Lung (tissue), 12 donors: Measurements from ENCODE around the gene AHCYL2. TPM values are rescaled to one million over a fixed set of nuclear protein-coding genes. Genes with fewer than 3 reads are reported as not detected.

Experiments
- ATAC-seq: fragments of 200-7000 bp; cut with Tn5 transposase; one replicate; pipeline ENCODE4 v1.9.1; 2020; ENCODE audit warnings: moderate number of reproducible peaks; ENCODE audit not compliant: insufficient read depth, low FRiP score
- DNase-seq, 3 donors: peaks; one replicate each; pipeline ENCODE4 v3.0.0-alpha.2; 2013 to 2017
- H3K27ac ChIP-seq, 2 donors: one replicate each; pipeline ENCODE4 v1.5.1; 2013; ENCODE audit warnings: mild to moderate bottlenecking in 2 of 2, moderate library complexity in 2 of 2, control low read depth in 1 of 2, inconsistent platforms in 1 of 2, low read depth in 1 of 2, low read length in 1 of 2
- H3K27me3 ChIP-seq, 3 donors: one replicate each; pipeline ENCODE4 v1.5.1; 2013; ENCODE audit warnings: low read length in 2 of 3; ENCODE audit not compliant: control insufficient read depth in 3 of 3, insufficient read depth in 3 of 3
- H3K36me3 ChIP-seq, 4 donors: one replicate each; pipeline ENCODE4 v1.5.1; 2013; ENCODE audit warnings: low read length in 4 of 4, mild to moderate bottlenecking in 1 of 4, moderate library complexity in 1 of 4; ENCODE audit not compliant: control insufficient read depth in 4 of 4, insufficient read depth in 4 of 4
- H3K4me1 ChIP-seq, 5 donors: one replicate each; pipeline ENCODE4 v1.5.1; 2013; ENCODE audit warnings: low read length in 5 of 5, mild to moderate bottlenecking in 2 of 5, moderate library complexity in 1 of 5; ENCODE audit not compliant: control insufficient read depth in 5 of 5, insufficient read depth in 5 of 5
- H3K4me3 ChIP-seq: one replicate; pipeline ENCODE4 v1.5.1; 2013; ENCODE audit warnings: mild to moderate bottlenecking, control low read depth, moderate library complexity
- H3K9ac ChIP-seq, 2 donors: one replicate each; pipeline ENCODE4 v1.5.1; 2013; ENCODE audit warnings: low read length in 2 of 2, control low read depth in 1 of 2; ENCODE audit not compliant: insufficient read depth in 1 of 2
- H3K9me3 ChIP-seq, 4 donors: one replicate each; pipeline ENCODE4 v1.5.1; 2013; ENCODE audit warnings: low read length in 3 of 4, mild to moderate bottlenecking in 1 of 4, moderate library complexity in 1 of 4; ENCODE audit not compliant: control insufficient read depth in 4 of 4, insufficient read depth in 3 of 4
- CTCF ChIP-seq: IDR thresholded peaks from 2 replicates; pipeline ENCODE4 v1.5.1; 2012; ENCODE audit warnings: mild to moderate bottlenecking; ENCODE audit errors: control extremely low read depth, extremely low read depth
- WGBS, 2 donors: extraction: QIAGEN DNeasy Blood & Tissue Kit; methylation state at CpG; one replicate each; pipeline ENCODE4 v1.1.7; 2013; 5-methylcytosine and 5-hydroxymethylcytosine counted together
- polyA plus RNA-seq, 2 donors: library from polyadenylated mRNA; stranded (reverse); fragments of 200-250 nt; gene quantifications; one replicate each; pipeline ENCODE4 v1.2.1, GENCODE V29; 2013
- total RNA-seq, 2 donors: library from RNA; depleted of rRNA in 1 of 2; stranded (reverse); fragments of >200 nt in 1 of 2; gene quantifications; one replicate each; pipeline ENCODE4 v1.2.1, GENCODE V29; 2014 to 2021
- donor health status: control.
- donor health status: control.
- donor health status: Bipolar disorder and iron deficiency.
- donor health status: healthy.
- donor health status: DM: yes; HTN: yes; CAD: no.

The AHCYL2 gene
- total and polyA plus RNA-seq, 4 donors, result 16.3 to 172 (median 93.8) TPM

DNA sequence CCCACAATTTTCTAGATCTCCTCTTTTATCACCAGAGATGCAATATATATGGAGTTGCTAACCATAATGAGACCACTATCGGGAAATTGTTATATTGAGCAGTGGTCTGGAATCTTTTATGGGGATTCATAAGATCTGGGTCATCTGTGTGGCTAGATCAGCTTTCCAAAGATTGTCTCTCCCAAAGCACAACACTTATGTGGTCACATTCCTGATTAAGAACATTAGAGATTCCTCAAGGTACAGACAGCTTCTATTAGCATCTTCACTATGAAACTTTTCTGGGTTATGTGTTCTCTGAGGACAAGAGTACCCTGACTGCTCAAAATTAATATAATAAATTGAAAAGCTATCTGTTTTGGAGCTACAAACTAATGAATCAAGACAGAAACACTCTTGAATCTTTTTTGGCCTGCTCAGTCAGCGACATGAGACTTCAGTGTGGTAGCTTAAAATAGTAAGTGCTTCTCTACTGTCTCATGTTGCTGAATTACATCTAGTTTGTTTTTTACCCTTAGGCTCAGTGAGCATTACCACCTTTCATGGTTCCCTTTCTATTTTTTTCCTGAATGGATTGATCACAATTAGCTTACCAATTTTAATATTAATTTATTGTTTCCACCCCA lies 166.8 kb downstream of the AHCYL2 start:
- DNase-seq, result no peak
- no peak overlapping the region for H3K9ac ChIP-seq

DNA sequence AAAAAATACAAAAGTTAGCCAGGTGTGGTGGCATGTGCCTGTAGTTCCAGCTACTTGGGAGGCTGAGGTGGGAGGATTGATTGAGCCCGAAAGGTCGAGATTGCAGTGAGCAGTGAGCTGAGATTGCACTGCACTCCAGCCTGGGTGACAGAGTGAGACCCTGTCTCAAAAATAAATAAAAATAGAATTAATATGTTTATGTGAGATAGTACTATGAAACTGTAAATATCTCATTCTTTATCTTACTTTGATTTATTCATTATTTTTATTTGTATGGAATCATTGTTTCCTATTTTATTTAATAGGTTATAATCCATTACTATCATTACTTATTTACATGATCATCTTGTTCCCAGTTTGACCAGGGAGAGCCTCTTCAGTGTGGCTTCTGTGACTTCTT lies 168.4 kb downstream of the AHCYL2 start:
- Histone ChIP-seq H3K9ac (no peak overlapping the region), H3K27ac (no peak overlapping the region), H3K4me3 (no peak overlapping the region), H3K4me1 (no peaks in the 10 kb centered on the region), H3K36me3 (peaks cover 0 to 10% (median 2%) of the 10 kb centered on the region in 4 donors), H3K9me3 (peaks cover 0 to 2% (median 0%) of the 10 kb centered on the region in 4 donors), H3K27me3 (no peaks in the 10 kb centered on the region)
- TF ChIP-seq CTCF, result no peak
- 96 to 98% methylated on average over 2 of the region's 2 CpGs for WGBS, 2 donors
- no peak for DNase-seq
- no peak for ATAC-seq

More for the DNA sequence above, 166.8 kb downstream of the AHCYL2 start:
- Histone ChIP-seq H3K4me3 (no peak overlapping the region), H3K9me3 (peaks cover 0 to 2% (median 0%) of the 10 kb centered on the region in 4 donors), H3K27ac (peak overlapping the region in 1 of 2 donors; percentile 74), H3K36me3 (peaks cover 0 to 8% (median 2%) of the 10 kb centered on the region in 4 donors), H3K4me1 (no peaks in the 10 kb centered on the region), H3K27me3 (no peaks in the 10 kb centered on the region)
- 96 to 98% methylated on average over 2 of the region's 2 CpGs for WGBS, 2 donors
- no peak for ATAC-seq
- TF ChIP-seq CTCF, result no peak

- H3K4me3 ChIP-seq, result no peak overlapping the region
- no peak for TF ChIP-seq CTCF
- peaks cover 0 to 10% (median 2%) of the 10 kb centered on the region in 4 donors for H3K36me3 ChIP-seq
- no peak overlapping the region for H3K27ac ChIP-seq
- no peaks in the 10 kb centered on the region for H3K27me3 ChIP-seq
- peaks cover 0 to 2% (median 0%) of the 10 kb centered on the region in 4 donors for H3K9me3 ChIP-seq
- H3K4me1 ChIP-seq, result no peaks in the 10 kb centered on the region
- DNase-seq (no peak), ATAC-seq (no peak)
- whole genome bisulfite sequencing, 2 donors, result 96 to 98% methylated on average over 4 of the region's 4 CpGs
- H3K9ac ChIP-seq, result no peak overlapping the region
Observed at GRCh38 chr7:129394101-129394500, 169.3 kb downstream of the AHCYL2 start.
